ENCODE data around the gene SAMHD1. TPM values are rescaled to one million over a fixed set of nuclear protein-coding genes. Genes with fewer than 3 reads are reported as not detected.

The SAMHD1 gene
- total and polyA plus RNA-seq, 9 of the 15 experiments (the other 6 are each of a cell fraction or from before 2014, with no cell fraction given): 6.8 to 20.4 (median 14.8) TPM

DNA sequence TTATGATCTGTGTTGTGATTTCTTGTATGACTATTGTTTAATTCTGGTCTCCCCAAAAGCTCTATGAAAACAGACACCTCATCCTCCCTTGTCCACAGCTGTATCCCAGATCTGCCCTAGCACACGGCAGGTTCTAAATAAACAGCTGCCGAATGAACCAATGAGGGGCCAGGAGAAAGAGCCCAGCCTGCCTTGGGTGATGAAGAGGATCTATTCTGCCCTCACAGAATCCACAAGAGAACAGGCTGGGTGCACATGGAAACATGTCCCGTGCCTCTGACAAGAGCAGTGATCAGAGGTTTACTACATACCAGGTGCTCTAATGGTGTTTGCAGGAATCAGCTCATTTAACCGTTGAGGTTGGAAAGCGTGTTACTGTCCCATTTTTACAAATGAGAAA lies 91.2 kb downstream of the SAMHD1 start (continued):
- TF ChIP-seq, protein P1, sequence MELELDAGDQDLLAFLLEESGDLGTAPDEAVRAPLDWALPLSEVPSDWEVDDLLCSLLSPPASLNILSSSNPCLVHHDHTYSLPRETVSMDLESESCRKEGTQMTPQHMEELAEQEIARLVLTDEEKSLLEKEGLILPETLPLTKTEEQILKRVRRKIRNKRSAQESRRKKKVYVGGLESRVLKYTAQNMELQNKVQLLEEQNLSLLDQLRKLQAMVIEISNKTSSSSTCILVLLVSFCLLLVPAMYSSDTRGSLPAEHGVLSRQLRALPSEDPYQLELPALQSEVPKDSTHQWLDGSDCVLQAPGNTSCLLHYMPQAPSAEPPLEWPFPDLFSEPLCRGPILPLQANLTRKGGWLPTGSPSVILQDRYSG (tag; conservative IDR thresholded peaks at IDR 0.05; ENCODE audit: low read depth): no peak
- TF ChIP-seq STAT5B (CRISPR knock-in tag; IDR thresholded peaks at IDR 0.05): no peak
- no peak for TF ChIP-seq U2AF1 (optimal IDR thresholded peaks at IDR 0.05; ENCODE audit: low read depth, low read length)
- TF ChIP-seq RBBP5 (IDR thresholded peaks at IDR 0.05; ENCODE audit: borderline replicate concordance, insufficient read depth, low read length, poor library complexity, severe bottlenecking): no peak
- TF ChIP-seq EGR1 (conservative IDR thresholded peaks at IDR 0.05): no peak
- no peak for TF ChIP-seq NUFIP1 (IDR thresholded peaks at IDR 0.05; ENCODE audit: partially characterized antibody)
- TF ChIP-seq, protein P2, sequence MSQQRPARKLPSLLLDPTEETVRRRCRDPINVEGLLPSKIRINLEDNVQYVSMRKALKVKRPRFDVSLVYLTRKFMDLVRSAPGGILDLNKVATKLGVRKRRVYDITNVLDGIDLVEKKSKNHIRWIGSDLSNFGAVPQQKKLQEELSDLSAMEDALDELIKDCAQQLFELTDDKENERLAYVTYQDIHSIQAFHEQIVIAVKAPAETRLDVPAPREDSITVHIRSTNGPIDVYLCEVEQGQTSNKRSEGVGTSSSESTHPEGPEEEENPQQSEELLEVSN (IDR thresholded peaks at IDR 0.05; ENCODE audit: borderline replicate concordance in 1 of 2, extremely low read depth in 1 of 2, insufficient read depth in 1 of 2, insufficient read length in 1 of 2, low read depth in 1 of 2, low read length in 1 of 2, poor library complexity in 1 of 2, severe bottlenecking in 1 of 2): no peak
- TF ChIP-seq ELF1 (tag; IDR thresholded peaks at IDR 0.05): no peak
- TF ChIP-seq IRF2 (CRISPR knock-in tag; IDR thresholded peaks at IDR 0.05): no peak
- TF ChIP-seq ZNF644 (tag; IDR thresholded peaks at IDR 0.05; ENCODE audit: low read depth): no peak

All from K562 (cell line).